SU-DHL-6 (cell line): ENCODE results near the gene LBHD1.
"Not testable (repeated sequence)": the region's sequence is repeated elsewhere in the genome, so short reads cannot be mapped to it uniquely, and the experiment has no call there.

Source experiments
- H2AFZ ChIP-seq: fragments of 200-600 bp; sonication (generic); 2 replicates; pipeline ENCODE4 v1.6.1; 2014; ENCODE audit warnings: low read depth, mild to moderate bottlenecking, moderate library complexity, mixed read lengths, antibody characterized with exemption, low read length; ENCODE audit not compliant: severe bottlenecking
- H3F3A ChIP-seq: fragments of 200-600 bp; shearing (Covaris generic); 2 replicates; pipeline ENCODE4 v1.6.0; 2016; ENCODE audit warnings: antibody characterized with exemption, mild to moderate bottlenecking; ENCODE audit not compliant: insufficient read depth
- H3K27ac ChIP-seq: fragments of 200-600 bp; sonication (generic); 2 replicates; pipeline ENCODE4 v1.5.1; 2016; ENCODE audit warnings: low read depth, mild to moderate bottlenecking, low read length, moderate library complexity, mixed read lengths
- H3K27me3 ChIP-seq: fragments of 200-600 bp; sonication (generic), shearing (Covaris generic); 2 replicates; pipeline ENCODE4 v1.6.0; 2014; ENCODE audit warnings: mild to moderate bottlenecking, low read length
- H3K36me3 ChIP-seq: fragments of 200-600 bp; sonication (generic); 2 replicates; pipeline ENCODE4 v1.6.1; 2014; ENCODE audit warnings: mild to moderate bottlenecking, low read length, mixed read lengths
- H3K4me2 ChIP-seq: fragments of 300-600, 200-600 bp; shearing (Covaris generic), sonication (generic); 2 replicates; pipeline ENCODE4 v1.6.0; 2014; ENCODE audit warnings: low read length, low read depth, mild to moderate bottlenecking; ENCODE audit not compliant: poor library complexity, severe bottlenecking
- H3K4me3 ChIP-seq: fragments of 200-600 bp; sonication (generic); 2 replicates; pipeline ENCODE4 v1.5.1; 2014; ENCODE audit warnings: antibody characterized with exemption, low read length, mild to moderate bottlenecking, mixed read lengths; ENCODE audit not compliant: insufficient read depth, poor library complexity, severe bottlenecking
- H3K79me2 ChIP-seq: fragments of 200-600 bp; sonication (generic); 2 replicates; pipeline ENCODE4 v1.6.1; 2014; ENCODE audit warnings: mild to moderate bottlenecking, low read length, moderate library complexity; ENCODE audit not compliant: insufficient read depth
- H3K9ac ChIP-seq: fragments of 200-600 bp; sonication (generic); 2 replicates; pipeline ENCODE4 v1.7.0; 2014; ENCODE audit warnings: mild to moderate bottlenecking, low read length
- H3K9me2 ChIP-seq: fragments of 200-600 bp; sonication (generic); replicated peaks from 2 replicates; pipeline ENCODE4 v1.6.1; 2014; ENCODE audit warnings: low read length; ENCODE audit not compliant: insufficient read depth
- H3K9me3 ChIP-seq: fragments of 200-600 bp; sonication (generic); 2 replicates; pipeline ENCODE4 v1.6.1; 2014; ENCODE audit warnings: low read length, mixed read lengths; ENCODE audit not compliant: insufficient read depth
- H4K20me1 ChIP-seq: fragments of 200-600 bp; sonication (generic); 2 replicates; pipeline ENCODE4 v1.6.1; 2014; ENCODE audit warnings: low read depth, mild to moderate bottlenecking, antibody characterized with exemption, low read length, moderate library complexity, mixed read lengths
- CTCF ChIP-seq: fragments of 200-600 bp; sonication (generic); IDR thresholded peaks from one replicate; pipeline ENCODE4 v1.5.1; 2017; ENCODE audit warnings: antibody characterized with exemption, mild to moderate bottlenecking, low read length, moderate library complexity; ENCODE audit not compliant: insufficient read depth, poor library complexity, severe bottlenecking
- EZH2phosphoT487 ChIP-seq: fragments of 200-600 bp; sonication (generic), shearing (Covaris generic); conservative IDR thresholded peaks from 2 replicates; pipeline ENCODE4 v1.6.1; 2018; ENCODE audit warnings: mild to moderate bottlenecking, antibody characterized with exemption, low read length, moderate library complexity, mixed read lengths

Gene LBHD1

DNA sequence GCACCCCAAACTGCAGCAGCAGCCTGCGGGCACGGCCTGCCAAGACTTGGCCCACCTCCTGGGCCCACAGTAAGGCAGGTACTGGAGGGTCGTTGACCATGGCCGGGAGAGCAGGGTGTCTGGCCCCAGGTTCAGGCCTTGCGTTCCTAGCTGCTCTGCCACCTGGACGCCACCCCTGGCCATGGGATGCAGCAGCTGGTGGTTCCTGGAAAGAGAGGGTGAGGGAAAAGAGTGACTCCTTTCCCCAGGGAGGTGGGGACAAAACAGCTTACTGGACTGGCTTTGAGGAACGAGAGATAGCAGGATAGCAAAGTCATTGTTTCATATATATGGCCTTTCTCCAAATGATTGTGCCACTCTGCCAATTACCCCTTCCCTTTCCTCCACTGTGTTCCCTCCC lies 33.3 kb upstream of the LBHD1 start:
- no peak overlapping the region for H3K27ac ChIP-seq
- H4K20me1 ChIP-seq: no peaks in the 10 kb centered on the region
- no peaks in the 10 kb centered on the region for H3K27me3 ChIP-seq
- TF ChIP-seq CTCF (no peak), EZH2phosphoT487 (no peak)
- no peaks in the 10 kb centered on the region for H3K79me2 ChIP-seq
- H3K36me3 ChIP-seq: no peaks in the 10 kb centered on the region; the same call in 1 of the 2 replicates
- H3K9me2 ChIP-seq: no peaks in the 10 kb centered on the region
- H3K9ac ChIP-seq: peak overlapping the region; percentile 56
- H3K4me3 ChIP-seq: peak overlapping the region; percentile 60
- H3K9me3 ChIP-seq: no peaks in the 10 kb centered on the region
- no peak overlapping the region for H2AFZ ChIP-seq
- peak overlapping the region; percentile 69 for H3K4me2 ChIP-seq
- peaks cover 12% of the 10 kb centered on the region; the same call in 1 of the 2 replicates for H3F3A ChIP-seq

GRCh38 chr11:62703921-62704320 lies 31.9 kb upstream of the LBHD1 start:
- not testable (repeated sequence) for H3K4me2 ChIP-seq, H2AFZ ChIP-seq, H3K27ac ChIP-seq, H3K9ac ChIP-seq, H4K20me1 ChIP-seq, H3K27me3 ChIP-seq, H3K4me3 ChIP-seq, H3K9me2 ChIP-seq, H3K79me2 ChIP-seq, H3K36me3 ChIP-seq, H3K9me3 ChIP-seq
- H3F3A ChIP-seq: peaks cover 12% of the 10 kb centered on the region; the same call in 1 of the 2 replicates

DNA sequence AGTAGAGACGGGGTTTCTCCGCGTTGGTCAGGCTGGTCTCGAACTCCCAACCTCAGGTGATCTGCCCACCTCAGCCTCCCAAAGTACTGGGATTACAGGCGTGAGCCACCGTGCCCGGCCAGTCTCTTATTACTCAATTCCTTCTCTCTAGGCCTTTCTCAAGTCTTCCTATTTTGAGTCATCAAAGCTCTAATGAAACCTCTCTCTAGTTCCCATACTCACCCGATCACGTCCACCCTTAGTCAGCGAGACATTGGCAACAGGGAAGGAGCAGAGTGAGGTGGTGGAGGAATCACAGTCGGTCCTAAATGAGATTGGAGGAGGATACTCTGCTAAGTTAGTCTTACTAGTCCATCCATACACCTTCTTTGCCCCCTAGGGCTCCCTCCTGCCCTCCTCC lies 30.2 kb upstream of the LBHD1 start:
- no peak overlapping the region for H3K9ac ChIP-seq
- H3K9me3 ChIP-seq: no peaks in the 10 kb centered on the region
- H3K9me2 ChIP-seq: no peaks in the 10 kb centered on the region
- no peak overlapping the region for H3K4me3 ChIP-seq
- H3K27ac ChIP-seq: no peak overlapping the region
- peaks cover 6% of the 10 kb centered on the region; the same call in 1 of the 2 replicates for H3F3A ChIP-seq
- no peaks in the 10 kb centered on the region for H3K27me3 ChIP-seq
- H3K79me2 ChIP-seq: no peaks in the 10 kb centered on the region
- TF ChIP-seq EZH2phosphoT487 (no peak), CTCF (no peak)
- no peaks in the 10 kb centered on the region for H4K20me1 ChIP-seq
- H3K4me2 ChIP-seq: no peak overlapping the region
- H2AFZ ChIP-seq: no peak overlapping the region
- H3K36me3 ChIP-seq: no peaks in the 10 kb centered on the region; the same call in 1 of the 2 replicates

GRCh38 chr11:62694455-62695167 lies 22.5 kb upstream of the LBHD1 start:
- no peak overlapping the region for H3K4me3 ChIP-seq
- H3K27ac ChIP-seq: no peak overlapping the region
- no peaks in the 10 kb centered on the region for H3K27me3 ChIP-seq
- TF ChIP-seq CTCF (peak; percentile 85), EZH2phosphoT487 (no peak)
- 0 out of 2 replicates have a peak, but pooled peaks cover 3% of the 10 kb centered on the region for H3F3A ChIP-seq
- H3K36me3 ChIP-seq: no peaks in the 10 kb centered on the region
- H3K9ac ChIP-seq: no peak overlapping the region
- H3K79me2 ChIP-seq: no peaks in the 10 kb centered on the region
- H3K4me2 ChIP-seq: no peak overlapping the region
- H3K9me3 ChIP-seq: no peaks in the 10 kb centered on the region
- no peaks in the 10 kb centered on the region for H3K9me2 ChIP-seq
- H2AFZ ChIP-seq: no peak overlapping the region
- H4K20me1 ChIP-seq: no peaks in the 10 kb centered on the region

GRCh38 chr11:62693624-62694023 lies 21.6 kb upstream of the LBHD1 start:
- H3K79me2 ChIP-seq, H3K9me2 ChIP-seq, H3K4me2 ChIP-seq, H4K20me1 ChIP-seq, H2AFZ ChIP-seq, H3K4me3 ChIP-seq, H3K27ac ChIP-seq, H3K9me3 ChIP-seq, H3K9ac ChIP-seq, H3K27me3 ChIP-seq, H3F3A ChIP-seq, H3K36me3 ChIP-seq: not testable (repeated sequence)
